Ovary (tissue), 9 donors: Measurements from ENCODE around the gene IL21R. TPM values are rescaled to one million over a fixed set of nuclear protein-coding genes. Genes with fewer than 3 reads are reported as not detected.

Experiments used
- DNase-seq, 5 donors: peaks; one replicate each; pipeline ENCODE4 v3.0.0-alpha.2; 2019 to 2020
- H3K27ac ChIP-seq, 2 donors: fragments of 200-600 bp; one replicate each; pipeline versions ENCODE4 v1.5.1 to v1.8.0; 2019 to 2022
- H3K27me3 ChIP-seq: fragments of 200-600 bp; one replicate; pipeline ENCODE4 v1.8.0; 2022
- H3K36me3 ChIP-seq: fragments of 200-600 bp; sonication (generic); one replicate; pipeline ENCODE4 v1.5.1; 2019
- H3K4me1 ChIP-seq: one replicate; pipeline ENCODE4 v1.8.1; 2013; ENCODE audit warnings: mild to moderate bottlenecking, moderate library complexity; ENCODE audit not compliant: insufficient read depth
- H3K4me3 ChIP-seq: fragments of 200-600 bp; sonication (generic); one replicate; pipeline ENCODE4 v1.5.1; 2017
- H3K9me3 ChIP-seq, 2 donors: fragments of 200-600 bp in 1 of 2; sonication (generic) in 1 of 2; one replicate each; pipeline versions ENCODE4 v1.5.1 to v1.8.1; 2013 to 2019; ENCODE audit warnings: mild to moderate bottlenecking in 1 of 2, moderate library complexity in 1 of 2
- CTCF ChIP-seq, 3 donors: fragments of 450-650 bp in 2 of 3; fragments of 200-600 bp in 1 of 3; IDR thresholded peaks; one replicate each; pipeline versions ENCODE4 v1.5.1 to v1.8.0; 2016 to 2022; ENCODE audit warnings: antibody characterized with exemption in 3 of 3, mild to moderate bottlenecking in 1 of 3
- EP300 ChIP-seq: sonication (generic); formaldehyde crosslinking; IDR thresholded peaks from one replicate; pipeline ENCODE4 v1.6.1; 2017; ENCODE audit warnings: antibody characterized with exemption
- POLR2A ChIP-seq: fragments of 450-650 bp; IDR thresholded peaks from one replicate; pipeline ENCODE4 v1.6.1; 2017; ENCODE audit warnings: antibody characterized with exemption, mild to moderate bottlenecking, moderate library complexity
- WGBS, 3 donors: extraction: QIAGEN DNeasy Blood & Tissue Kit in 1 of 3; methylation state at CpG; one replicate each; pipeline versions ENCODE4 v1.1.5 to v1.1.7; 2013 to 2017; 5-methylcytosine and 5-hydroxymethylcytosine counted together
- intact Hi-C, 4 donors: fragments of 100-400 bp; cut with DNase I; formaldehyde crosslinking; loops; one replicate each; pipeline versions ENCODE4 v1.11.0 to v1.15.1; 2022 to 2023
- polyA plus RNA-seq, 2 donors: library from polyadenylated mRNA; stranded (reverse); fragments of 200-250 nt in 1 of 2; fragments of 350-450 nt in 1 of 2; fragmentation: Illumina TruSeq in 1 of 2; extraction: RNeasy Lipid Tissue Mini Kit (QIAGEN cat#74804) in 1 of 2; gene quantifications; one replicate each; pipeline ENCODE4 v1.2.3, GENCODE V29; 2013 to 2014
- total RNA-seq, 7 donors: library from RNA; depleted of rRNA in 2 of 7; stranded (reverse); fragments of >200 nt in 2 of 7; fragmentation: NEBNext Ultra II Directional in 3 of 7; extraction: Animal tissue kit (Norgen Biotek cat#: 25700) in 3 of 7; gene quantifications; one replicate each; pipeline versions ENCODE4 v1.1.0 to v1.2.4, GENCODE V29; 2016 to 2023
- donor health status: DM: no; HTN: no; CAD: no; lungs with moderate emphysema.
- donor health status: DM: no; HTN: no; CAD: no.
- donor health status: Bipolar disorder and iron deficiency.
- donor health status: DM: yes; HTN: yes; CAD: no.
- donor health status: DM: no; HTN: no; CAD: no.
- donor health status: DM: yes; HTN: yes; CAD: no.

IL21R gene
- total and polyA plus RNA-seq, 9 donors: 0.01 to 1.00 (median 0.23) TPM; not detected in 2

DNA sequence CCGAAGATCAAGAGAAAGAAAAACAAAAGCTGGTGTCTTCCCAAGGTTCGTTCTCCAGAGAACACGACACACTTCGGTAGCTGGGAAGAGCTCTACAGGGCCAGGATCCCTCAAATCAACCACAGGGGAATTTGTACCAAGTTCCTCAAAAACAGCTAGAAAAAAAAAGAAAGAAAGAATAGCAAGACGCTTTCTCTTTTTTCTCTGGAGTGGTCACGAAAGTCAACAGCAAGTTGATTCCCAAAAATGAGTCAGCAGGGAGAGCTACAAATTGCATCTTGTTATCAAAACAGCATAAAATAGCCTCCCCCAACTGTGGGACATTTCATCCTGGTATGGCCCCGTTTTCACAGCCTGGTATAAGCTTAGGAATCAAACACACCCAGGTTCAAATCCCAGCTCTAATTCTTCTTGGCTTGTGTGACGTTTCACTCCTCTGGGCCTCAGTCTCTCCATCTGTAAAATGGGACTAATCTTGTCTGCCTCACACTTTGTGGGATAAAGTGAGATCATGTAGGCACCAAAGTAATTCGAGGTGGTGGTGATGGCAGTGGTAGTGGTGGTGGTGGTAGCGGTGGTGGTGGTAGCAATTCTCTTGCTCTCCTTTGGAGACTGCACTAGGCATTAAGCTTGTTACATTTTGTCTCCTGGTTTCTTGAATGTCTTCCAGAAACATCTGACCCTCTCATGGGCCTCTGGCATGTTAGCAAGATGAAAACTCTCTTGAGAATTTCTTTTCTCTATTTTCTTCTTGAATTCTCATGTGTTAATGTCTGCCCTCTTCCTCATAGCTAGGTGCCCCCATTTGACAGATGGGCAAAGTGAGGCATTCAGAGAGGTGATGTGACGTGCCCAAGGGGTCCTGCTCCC, 988 bp upstream of the IL21R start:
- H3K36me3 ChIP-seq: no peaks in the 10 kb centered on the region
- 29 to 33% (median 32%) methylated on average over 11 of the region's 11 CpGs for WGBS, 3 donors
- H3K4me3 ChIP-seq: no peak overlapping the region
- no peak for TF ChIP-seq POLR2A
- TF ChIP-seq CTCF (IDR thresholded peaks at IDR 0.05): no peak
- no peak for TF ChIP-seq EP300
- no peak for DNase-seq
- no peaks in the 10 kb centered on the region for H3K9me3 ChIP-seq
- H3K4me1 ChIP-seq: no peaks in the 10 kb centered on the region
- intact Hi-C loops: no loop called here
- no peaks in the 10 kb centered on the region for H3K27me3 ChIP-seq
- H3K27ac ChIP-seq: no peak overlapping the region

- no peak overlapping the region for H3K27ac ChIP-seq
- 55 to 60% (median 55%) methylated on average over 8 of the region's 8 CpGs for WGBS, 3 donors
- intact Hi-C loops: no loop called here
- H3K36me3 ChIP-seq: no peaks in the 10 kb centered on the region
- no peaks in the 10 kb centered on the region for H3K4me1 ChIP-seq
- H3K27me3 ChIP-seq: no peaks in the 10 kb centered on the region
- no peaks in the 10 kb centered on the region for H3K9me3 ChIP-seq
- H3K4me3 ChIP-seq: no peak overlapping the region
- no peak for TF ChIP-seq EP300
- no peak for TF ChIP-seq POLR2A
- no peak for TF ChIP-seq CTCF (IDR thresholded peaks at IDR 0.05)
- no peak for DNase-seq
These were observed 592 bp downstream of the IL21R start for GRCh38 chr16:27402569-27402963.

DNA sequence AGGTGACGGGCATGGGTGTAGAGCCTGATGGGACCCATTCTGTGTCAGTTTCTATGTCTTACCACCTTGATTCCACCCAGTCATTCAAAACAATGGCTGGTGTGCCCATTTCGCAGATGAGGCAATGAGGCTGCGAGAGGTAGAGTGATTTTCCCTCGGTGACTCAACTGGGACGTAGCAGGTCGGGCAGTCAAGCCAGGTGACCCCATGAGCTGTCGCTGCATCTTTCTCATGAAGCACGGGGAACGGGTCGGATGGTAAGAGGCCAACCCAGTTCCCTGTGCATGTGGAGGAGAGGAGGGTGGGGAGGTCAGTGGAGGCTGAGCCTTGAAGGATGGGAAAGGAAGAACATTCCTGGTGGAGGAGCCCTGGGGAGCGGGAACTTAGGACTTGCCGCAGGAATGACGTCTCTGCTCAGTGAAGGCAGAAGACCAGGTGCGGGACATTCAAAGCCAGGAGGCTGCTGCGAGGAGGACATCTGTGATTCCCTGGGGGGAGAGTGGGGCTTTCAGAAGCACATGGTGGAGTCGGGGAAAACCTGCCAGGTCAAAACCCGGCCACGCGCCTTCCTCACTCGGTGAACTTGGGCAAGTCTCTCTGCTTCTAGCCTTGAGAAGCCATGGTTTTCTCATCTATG, 1.1 kb downstream of the IL21R start:
- no peak for DNase-seq
- Histone ChIP-seq H3K27ac (no peak overlapping the region), H3K9me3 (no peaks in the 10 kb centered on the region), H3K36me3 (no peaks in the 10 kb centered on the region), H3K4me3 (no peak overlapping the region), H3K4me1 (no peaks in the 10 kb centered on the region), H3K27me3 (no peaks in the 10 kb centered on the region)
- TF ChIP-seq POLR2A: no peak
- TF ChIP-seq EP300: no peak
- no peak for TF ChIP-seq CTCF (IDR thresholded peaks at IDR 0.05)
- intact Hi-C loops: no loop called here
- WGBS, 3 donors: 78 to 86% (median 84%) methylated on average over 20 of the region's 20 CpGs

DNA sequence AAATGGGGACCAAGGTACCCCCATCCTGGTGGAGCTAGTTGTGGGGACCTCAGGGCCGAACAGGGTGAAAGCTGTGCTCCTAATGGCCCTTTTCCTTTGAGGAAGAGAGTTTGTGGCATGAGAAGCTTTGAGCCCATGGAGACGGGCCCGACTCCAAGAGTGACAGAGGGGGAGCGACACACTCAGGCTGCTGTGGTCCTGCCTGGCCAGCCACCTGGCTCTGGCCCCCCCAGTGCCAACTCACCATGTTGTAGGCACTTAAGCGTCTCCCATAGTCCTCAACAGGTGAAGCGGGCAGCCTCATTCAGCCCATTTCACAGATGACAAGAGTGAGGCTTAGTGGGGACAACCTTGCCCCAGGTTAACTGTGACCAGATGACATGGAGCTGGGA, 1.6 kb downstream of the IL21R start:
- 84 to 86% (median 85%) methylated on average over 6 of the region's 6 CpGs for WGBS, 3 donors
- no peak for TF ChIP-seq CTCF (IDR thresholded peaks at IDR 0.05)
- H3K27me3 ChIP-seq: no peaks in the 10 kb centered on the region

More for the DNA sequence above, 1.6 kb downstream of the IL21R start:
- H3K9me3 ChIP-seq: no peaks in the 10 kb centered on the region
- no peak overlapping the region for H3K4me3 ChIP-seq
- DNase-seq: no peak
- no peaks in the 10 kb centered on the region for H3K4me1 ChIP-seq
- H3K27ac ChIP-seq: no peak overlapping the region
- H3K36me3 ChIP-seq: no peaks in the 10 kb centered on the region
- intact Hi-C loops: no loop called here
